K562 (cell line): ENCODE results near the gene HTR2A. TPM values are rescaled to one million over a fixed set of nuclear protein-coding genes. Genes with fewer than 3 reads are reported as not detected.

Source experiments
- ATAC-seq: fragments of 200-7000 bp; cut with Tn5 transposase; 3 replicates; pipeline ENCODE4 v1.9.1; 2020; ENCODE audit warnings: moderate library complexity
- BruUV-seq: library from RNA; stranded (reverse); fragments of 400-500 nt; replicated peaks from 2 replicates; lab custom pipeline; 2021; lab: Mats Ljungman, UMichigan
- CTCF ChIA-PET: fragments of 300-600 bp; formaldehyde crosslinking; extraction: SDS; loops from one replicate; lab custom pipeline; 2021; ENCODE audit warnings: low intra/inter-chr PET ratio; lab: Yijun Ruan, JAX
- POLR2A ChIA-PET: fragments of 300-600, 350-650 bp; sonication (Branson Sonifier 250); formaldehyde crosslinking; extraction: SDS; loops from one replicate; lab custom pipeline; 2021; ENCODE audit warnings: antibody characterized with exemption, inconsistent platforms; lab: Yijun Ruan, JAX
- DNase-seq, 4 experiments: peaks; one replicate each; pipeline versions ENCODE4 v3.0.0 to v3.0.0-alpha.2; 2011 to 2018; ENCODE audit warnings: low spot score in 3 of 4, mixed read lengths in 3 of 4; ENCODE audit errors: extremely low read depth in 1 of 4
- FAIRE-seq: peaks from 2 replicates; lab custom pipeline; 2011; peaks lifted over from hg19 to GRCh38; lab: Jason Lieb, UNC
- H2AFZ ChIP-seq: 2 replicates; pipeline ENCODE4 v1.6.0; 2011; ENCODE audit warnings: low read depth, low read length, control low read depth, inconsistent platforms
- H3K27ac ChIP-seq: fragments of 200-600 bp; 3 replicates; pipeline ENCODE4 v1.8.0; 2011; ENCODE audit warnings: low read depth, mild to moderate bottlenecking, control low read depth, inconsistent platforms, low read length, moderate library complexity, mixed read lengths; ENCODE audit errors: extremely low read depth
- H3K27me3 ChIP-seq, 2 experiments: fragments of 300-600 bp in 1 of 2; 2 replicates in 1 of 2; 3 replicates in 1 of 2; pipeline versions ENCODE4 v1.6.0 to v1.8.0; 2011; ENCODE audit warnings: inconsistent platforms in 2 of 2, low read length in 2 of 2, mild to moderate bottlenecking in 1 of 2, mixed read lengths in 1 of 2, moderate library complexity in 1 of 2; ENCODE audit not compliant: control insufficient read depth in 2 of 2, insufficient read depth in 2 of 2
- H3K36me3 ChIP-seq: fragments of 300-600 bp; 3 replicates; pipeline ENCODE4 v1.8.0; 2011; ENCODE audit warnings: mild to moderate bottlenecking, low read length, inconsistent platforms; ENCODE audit not compliant: control insufficient read depth, insufficient read depth
- H3K4me1 ChIP-seq, 2 experiments: fragments of 200-600 bp in 1 of 2; replicated peaks in 1 of 2; 2 replicates in 1 of 2; 3 replicates in 1 of 2; pipeline versions ENCODE4 v1.5.1 to v1.8.0; 2011; ENCODE audit warnings: inconsistent platforms in 2 of 2, low read length in 2 of 2, mild to moderate bottlenecking in 1 of 2, mixed read lengths in 1 of 2, moderate library complexity in 1 of 2; ENCODE audit not compliant: control insufficient read depth in 2 of 2, insufficient read depth in 2 of 2
- H3K4me2 ChIP-seq: 2 replicates; pipeline ENCODE4 v1.6.1; 2011; ENCODE audit warnings: low read length, control low read depth, inconsistent platforms, mixed read lengths; ENCODE audit not compliant: insufficient read depth
- H3K4me3 ChIP-seq: fragments of 200-600 bp; sonication (generic), shearing (Covaris generic); 2 replicates; pipeline ENCODE4 v1.5.1; 2016; ENCODE audit warnings: control low read depth, inconsistent platforms
- H3K79me2 ChIP-seq: fragments of 200-600 bp; 3 replicates; pipeline ENCODE4 v1.8.0; 2011; ENCODE audit warnings: low read length, inconsistent platforms; ENCODE audit not compliant: control insufficient read depth, insufficient read depth
- H3K9ac ChIP-seq, 2 experiments: 2 replicates each; pipeline versions ENCODE4 v1.6.0 to v1.6.1; 2011; ENCODE audit warnings: low read depth in 2 of 2, low read length in 2 of 2, control low read depth in 1 of 2, inconsistent platforms in 1 of 2, mild to moderate bottlenecking in 1 of 2, mixed read lengths in 1 of 2; ENCODE audit not compliant: insufficient read depth in 1 of 2
- H3K9me1 ChIP-seq: one replicate; pipeline ENCODE4 v1.6.0; 2011; ENCODE audit warnings: inconsistent platforms, mild to moderate bottlenecking, low read length, moderate library complexity; ENCODE audit not compliant: control insufficient read depth, insufficient read depth
- H3K9me3 ChIP-seq: replicated peaks from 2 replicates; pipeline ENCODE4 v1.5.1; 2011; ENCODE audit warnings: low read depth, low read length, inconsistent platforms; ENCODE audit not compliant: control insufficient read depth, insufficient read depth
- H4K20me1 ChIP-seq: replicated peaks from 2 replicates; pipeline ENCODE4 v1.6.1; 2011; ENCODE audit warnings: low read length, inconsistent platforms, mixed read lengths; ENCODE audit not compliant: control insufficient read depth, insufficient read depth
- CREB1 ChIP-seq, 2 experiments: sonication (generic) in 1 of 2; formaldehyde crosslinking in 1 of 2; IDR thresholded peaks; 2 replicates each; pipeline versions ENCODE4 v1.6.1 to v1.8.0; 2012 to 2022; ENCODE audit warnings: inconsistent platforms in 1 of 2, mild to moderate bottlenecking in 1 of 2, missing genetic modification reagents in 1 of 2, moderate library complexity in 1 of 2
- CTBP1 ChIP-seq: fragments of 450-650 bp; IDR thresholded peaks from 2 replicates; pipeline ENCODE4 v1.6.1; 2016; ENCODE audit warnings: borderline replicate concordance
- CTCF ChIP-seq, 3 experiments: IDR thresholded peaks in 2 of 3; conservative IDR thresholded peaks in 1 of 3; 2 replicates each; pipeline ENCODE4 v1.5.1; 2011 to 2012; ENCODE audit warnings: low read length in 3 of 3, mild to moderate bottlenecking in 3 of 3, control low read depth in 2 of 3, improper control_type of control experiment in 1 of 3, inconsistent platforms in 1 of 3, low read depth in 1 of 3, mixed read lengths in 1 of 3, moderate library complexity in 1 of 3; ENCODE audit not compliant: insufficient read depth in 2 of 3
- GATAD2B ChIP-seq: fragments of 450-650 bp; IDR thresholded peaks from 2 replicates; pipeline ENCODE4 v1.6.1; 2017; ENCODE audit warnings: mild to moderate bottlenecking, borderline replicate concordance
- MAZ ChIP-seq, 2 experiments: fragments of 450-650 bp in 1 of 2; sonication (generic) in 1 of 2; formaldehyde crosslinking; IDR thresholded peaks in 1 of 2; conservative IDR thresholded peaks in 1 of 2; 2 replicates each; pipeline versions ENCODE4 v1.4.0 to v1.5.0; 2020; ENCODE audit warnings: mild to moderate bottlenecking in 1 of 2, missing genetic modification reagents in 1 of 2
- RAD21 ChIP-seq, 2 experiments: fragments of 250-450 bp in 1 of 2; fragments of 450-650 bp in 1 of 2; sonication (Bioruptor Pico) in 1 of 2; formaldehyde crosslinking in 1 of 2; IDR thresholded peaks in 1 of 2; conservative IDR thresholded peaks in 1 of 2; 2 replicates each; pipeline versions ENCODE4 v1.4.0 to v1.8.0; 2020 to 2022; ENCODE audit warnings: mild to moderate bottlenecking in 2 of 2, moderate library complexity in 1 of 2
- SMC3 ChIP-seq: conservative IDR thresholded peaks from 2 replicates; pipeline ENCODE4 v1.6.1; 2011; ENCODE audit warnings: low read depth, low read length, improper control_type of control experiment; ENCODE audit not compliant: insufficient read depth
- SREBF1 ChIP-seq: fragments of 150-350 bp; IDR thresholded peaks from 2 replicates; pipeline ENCODE4 v1.6.1; 2014; ENCODE audit warnings: antibody characterized with exemption, low read depth, low read length, borderline replicate concordance
- SRF ChIP-seq, 2 experiments: fragments of 250-450, 450-650 bp in 1 of 2; sonication (Bioruptor Pico) in 1 of 2; sonication (generic) in 1 of 2; formaldehyde crosslinking; IDR thresholded peaks; 2 replicates each; pipeline versions ENCODE4 v1.5.0 to v1.5.1; 2020 to 2022; ENCODE audit warnings: mild to moderate bottlenecking in 1 of 2, missing genetic modification reagents in 1 of 2
- ZC3H11A ChIP-seq: IDR thresholded peaks from 2 replicates; pipeline ENCODE4 v1.6.1; 2012; ENCODE audit warnings: low read depth, low read length, improper control_type of control experiment
- WGBS: fragments of 100-300 bp; shearing (Covaris generic); methylation state at CpG from one replicate; pipeline ENCODE4 v1.1.6; 2016; ENCODE audit warnings: low coverage, mixed read lengths; ENCODE audit not compliant: insufficient coverage; ENCODE audit errors: missing lambda C conversion rate; 5-methylcytosine and 5-hydroxymethylcytosine counted together
- in situ Hi-C: fragments of 300-500 bp; cut with MboI; formaldehyde crosslinking; loops from 4 replicates; pipeline ENCODE4 v1.15.0; 2018; ENCODE audit warnings: inconsistent platforms, mixed read lengths
- intact Hi-C: fragments of 100-400 bp; cut with micrococcal nuclease; formaldehyde crosslinking; loops from 2 replicates; pipeline ENCODE4 v1.14.2; 2022
- polyA plus RNA-seq, 8 experiments: library from polyadenylated mRNA; depleted of rRNA in 4 of 8; stranded (reverse) in 5 of 8; unstranded in 3 of 8; fragments of >200 nt; fragmentation: Nextera tagmentation in 2 of 8; fragmentation: Illumina TruSeq in 1 of 8; extraction: Ambion mirVana in 2 of 8; extraction: Trizol in 1 of 8; gene quantifications; 2 replicates each; pipeline versions ENCODE4 v1.2.1 to v1.2.3, GENCODE V29; 2011 to 2014; ENCODE audit warnings: inconsistent platforms in 1 of 8, missing spikeins in 1 of 8
- total RNA-seq, 7 experiments: library from RNA; depleted of rRNA in 6 of 7; stranded (reverse); fragments of >200 nt in 6 of 7; fragmentation: Illumina TruSeq in 2 of 7; extraction: Trizol in 2 of 7; gene quantifications; 2 replicates each; pipeline versions ENCODE4 v1.2.1 to v1.2.3, GENCODE V29; 2011 to 2021; ENCODE audit warnings: low replicate concordance in 1 of 7
- TF ChIP-seq, protein P1 (sequence below): fragments of 200-800 bp; sonication (Bioruptor generic); IDR thresholded peaks from 2 replicates; pipeline ENCODE4 v1.6.1; 2017; ENCODE audit warnings: missing genetic modification characterization, missing compliant biosample characterization
- TF ChIP-seq, protein P2 (sequence below): IDR thresholded peaks from 2 replicates; pipeline ENCODE4 v1.6.1; 2011; ENCODE audit warnings: borderline replicate concordance, low read depth, mild to moderate bottlenecking, moderate library complexity, low read length; ENCODE audit not compliant: insufficient read depth, poor library complexity, severe bottlenecking

The HTR2A gene
- total and polyA plus RNA-seq, 9 of the 15 experiments (the other 6 are each of a cell fraction or from before 2014, with no cell fraction given): not detected

GRCh38 chr13:46893798-46894560, 2.9 kb downstream of the HTR2A start:
- Histone ChIP-seq H4K20me1 (no peaks in the 10 kb centered on the region; the same call in 1 of the 2 replicates), H3K4me2 (peak overlapping the region; percentile 71), H3K9me3 (no peaks in the 10 kb centered on the region), H3K27me3 (peaks cover 3 to 5% of the 10 kb centered on the region in 2 experiments; a peak in 3 of 5 replicates), H3K79me2 (no peaks in the 10 kb centered on the region), H3K9me1 (no peaks in the 10 kb centered on the region), H3K36me3 (no peaks in the 10 kb centered on the region), H3K4me1 (peaks cover 0 to 6% of the 10 kb centered on the region in 2 experiments; a peak in 2 of 5 replicates), H3K27ac (no peak overlapping the region), H3K9ac (peak overlapping the region in 1 of 2 experiments; percentile 79; a peak in 2 of 4 replicates), H3K4me3 (peak overlapping the region; percentile 29), H2AFZ (peak overlapping the region; percentile 77)
- peak; percentile 65 to 84 (median 80) for DNase-seq
- no peak for FAIRE-seq
- peak; percentile 100 for ATAC-seq
- in situ Hi-C loops (no loop called here), intact Hi-C loops (loop anchor here (10.0 kb wide), 1 partner anchor 881 kb away; no protein-coding TSS in a partner anchor)
- ChIA-PET CTCF (interaction anchor here (1.2 to 1.3 kb wide), 2 partner anchors 880 to 1875 kb away, joined by 4 to 7 read pairs; no protein-coding TSS in a partner anchor), POLR2A (interaction anchor here (0.5 to 1.0 kb wide), 3 partner anchors 9 to 867 kb away, joined by 3 to 4 read pairs (median 3); no protein-coding TSS in a partner anchor)
- 7% methylated on average over 25 of the region's 34 CpGs for WGBS
- no TSS peak for BruUV-seq
- TF ChIP-seq MAZ (CRISPR knock-in tag; conservative IDR thresholded peaks at IDR 0.05 in 1 of 2, IDR thresholded peaks at IDR 0.05 in 1 of 2) (peak; percentile 47 to 64; a peak in 3 of 4 replicates), ZC3H11A (no peak), CREB1 (IDR thresholded peaks at IDR 0.05) (no peak), CREB1 (CRISPR knock-in tag; IDR thresholded peaks at IDR 0.05) (0 out of 2 replicates have a peak, but pooled peaks have one; percentile 15), SRF (CRISPR knock-in tag; IDR thresholded peaks at IDR 0.05) (no peak), GATAD2B (no peak), SMC3 (peak; percentile 47), CTCF (IDR thresholded peaks at IDR 0.05 in 2 of 3, conservative IDR thresholded peaks at IDR 0.05 in 1 of 3; ENCODE audit: insufficient read depth in 2 of 3, low read depth in 1 of 3, low read length in 3 of 3) (peak; percentile 63 to 79 (median 65)), SREBF1 (peak; percentile 57; the same call in 1 of the 2 replicates), RAD21 (CRISPR knock-in tag; conservative IDR thresholded peaks at IDR 0.05 in 1 of 2, IDR thresholded peaks at IDR 0.05 in 1 of 2) (peak; percentile 32 to 60; a peak in 3 of 4 replicates), CTBP1 (no peak)
- TF ChIP-seq, protein P1, sequence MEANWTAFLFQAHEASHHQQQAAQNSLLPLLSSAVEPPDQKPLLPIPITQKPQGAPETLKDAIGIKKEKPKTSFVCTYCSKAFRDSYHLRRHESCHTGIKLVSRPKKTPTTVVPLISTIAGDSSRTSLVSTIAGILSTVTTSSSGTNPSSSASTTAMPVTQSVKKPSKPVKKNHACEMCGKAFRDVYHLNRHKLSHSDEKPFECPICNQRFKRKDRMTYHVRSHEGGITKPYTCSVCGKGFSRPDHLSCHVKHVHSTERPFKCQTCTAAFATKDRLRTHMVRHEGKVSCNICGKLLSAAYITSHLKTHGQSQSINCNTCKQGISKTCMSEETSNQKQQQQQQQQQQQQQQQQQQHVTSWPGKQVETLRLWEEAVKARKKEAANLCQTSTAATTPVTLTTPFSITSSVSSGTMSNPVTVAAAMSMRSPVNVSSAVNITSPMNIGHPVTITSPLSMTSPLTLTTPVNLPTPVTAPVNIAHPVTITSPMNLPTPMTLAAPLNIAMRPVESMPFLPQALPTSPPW: peak; percentile 85
- TF ChIP-seq, protein P2, sequence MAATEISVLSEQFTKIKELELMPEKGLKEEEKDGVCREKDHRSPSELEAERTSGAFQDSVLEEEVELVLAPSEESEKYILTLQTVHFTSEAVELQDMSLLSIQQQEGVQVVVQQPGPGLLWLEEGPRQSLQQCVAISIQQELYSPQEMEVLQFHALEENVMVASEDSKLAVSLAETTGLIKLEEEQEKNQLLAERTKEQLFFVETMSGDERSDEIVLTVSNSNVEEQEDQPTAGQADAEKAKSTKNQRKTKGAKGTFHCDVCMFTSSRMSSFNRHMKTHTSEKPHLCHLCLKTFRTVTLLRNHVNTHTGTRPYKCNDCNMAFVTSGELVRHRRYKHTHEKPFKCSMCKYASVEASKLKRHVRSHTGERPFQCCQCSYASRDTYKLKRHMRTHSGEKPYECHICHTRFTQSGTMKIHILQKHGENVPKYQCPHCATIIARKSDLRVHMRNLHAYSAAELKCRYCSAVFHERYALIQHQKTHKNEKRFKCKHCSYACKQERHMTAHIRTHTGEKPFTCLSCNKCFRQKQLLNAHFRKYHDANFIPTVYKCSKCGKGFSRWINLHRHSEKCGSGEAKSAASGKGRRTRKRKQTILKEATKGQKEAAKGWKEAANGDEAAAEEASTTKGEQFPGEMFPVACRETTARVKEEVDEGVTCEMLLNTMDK: peak; percentile 6
